Heart left ventricle (tissue), 16 donors: ENCODE measurements around the gene RAB5IF. TPM values are rescaled to one million over a fixed set of nuclear protein-coding genes. Genes with fewer than 3 reads are reported as not detected.

Experiments used
- ATAC-seq, 4 donors: fragments of 200-7000 bp; cut with Tn5 transposase; one replicate each; pipeline ENCODE4 v1.9.1; 2020 to 2022; ENCODE audit warnings: moderate library complexity in 4 of 4, mild to moderate bottlenecking in 3 of 4, moderate number of reproducible peaks in 1 of 4
- DNase-seq, 5 donors: peaks; one replicate each; pipeline ENCODE4 v3.0.0-alpha.2; 2020
- H3K27ac ChIP-seq, 12 donors: fragments of 200-600 bp; sonication (generic) in 4 of 12; one replicate each; pipeline versions ENCODE4 v1.5.0 to v1.8.0; 2016 to 2022; ENCODE audit warnings: mild to moderate bottlenecking in 2 of 12
- H3K27me3 ChIP-seq, 9 donors: fragments of 200-600 bp; sonication (generic) in 2 of 9; one replicate each; pipeline versions ENCODE4 v1.5.1 to v1.8.0; 2016 to 2022; ENCODE audit warnings: mild to moderate bottlenecking in 3 of 9
- H3K36me3 ChIP-seq, 9 donors: fragments of 200-600 bp; sonication (generic) in 2 of 9; one replicate each; pipeline versions ENCODE4 v1.5.0 to v1.8.0; 2018 to 2022; ENCODE audit warnings: mild to moderate bottlenecking in 2 of 9
- H3K4me1 ChIP-seq, 12 donors: fragments of 200-600 bp; sonication (generic) in 4 of 12; one replicate each; pipeline versions ENCODE4 v1.5.0 to v1.8.0; 2016 to 2022; ENCODE audit warnings: mild to moderate bottlenecking in 3 of 12
- H3K4me3 ChIP-seq, 12 donors: fragments of 200-600 bp; sonication (generic) in 4 of 12; one replicate each; pipeline versions ENCODE4 v1.5.0 to v1.8.0; 2017 to 2022; ENCODE audit warnings: mild to moderate bottlenecking in 9 of 12, moderate library complexity in 4 of 12
- H3K9me3 ChIP-seq, 12 donors: fragments of 200-600 bp; sonication (generic) in 4 of 12; one replicate each; pipeline versions ENCODE4 v1.5.0 to v1.8.0; 2016 to 2022; ENCODE audit warnings: mild to moderate bottlenecking in 1 of 12
- CTCF ChIP-seq, 12 donors: fragments of 200-600 bp; sonication (generic) in 4 of 12; IDR thresholded peaks; one replicate each; pipeline versions ENCODE4 v1.5.0 to v1.8.0; 2018 to 2022; ENCODE audit warnings: antibody characterized with exemption in 12 of 12, mild to moderate bottlenecking in 5 of 12
- POLR2A ChIP-seq, 2 donors: fragments of 450-650 bp; IDR thresholded peaks; one replicate each; pipeline ENCODE4 v1.6.1; 2017; ENCODE audit warnings: antibody characterized with exemption in 2 of 2, mild to moderate bottlenecking in 2 of 2, moderate library complexity in 2 of 2
- WGBS, 4 donors: extraction: QIAGEN DNeasy Blood & Tissue Kit in 2 of 4; methylation state at CpG; one replicate each; pipeline versions ENCODE4 v1.1.5 to v1.1.7; 2013 to 2018; 5-methylcytosine and 5-hydroxymethylcytosine counted together
- intact Hi-C, 10 donors: fragments of 100-400 bp; cut with DNase I; formaldehyde crosslinking; loops; one replicate each; pipeline versions ENCODE4 v1.11.1 to v1.14.2; 2022
- polyA plus RNA-seq, 2 donors: library from polyadenylated mRNA; stranded (reverse); fragments of 200-250 nt; gene quantifications; one replicate each; pipeline ENCODE4 v1.2.3, GENCODE V29; 2013
- total RNA-seq, 9 donors: library from RNA; depleted of rRNA in 2 of 9; stranded (reverse); fragments of >200 nt in 2 of 9; fragmentation: NEBNext Ultra II Directional in 3 of 9; extraction: Animal tissue kit (Norgen Biotek cat#: 25700) in 3 of 9; gene quantifications; one replicate each; pipeline versions ENCODE4 v1.1.0 to v1.2.4, GENCODE V29; 2016 to 2023
- donor health status: ischemic (EF 13 %, LVEDD 7.1; RV severe dilation, severe dysfunction).
- donor health status: healthy with polysubstance abuse.
- donor health status: DM: no; HTN: yes; CAD: no.
- donor health status: DM: no; HTN: no; CAD: no.
- donor health status: ischemic (EF 25% LVEDD 6.9; RV normal size, moderate dysfunction).
- donor health status: ischemic (EF 25% LVEDD 5.7; RV mildly dilated, moderate dysfunction).
- donor health status: healthy.
- donor health status: DM: yes; HTN: yes; CAD: no.
- donor health status: ischemic (EF 35%, LVEDD 5.7; RV mildly dilated, moderate dysfunction).
- donor health status: nonischemic (EF 11% LVEDD 7.7; RV severe dilation, severe dysfunction).
- donor health status: DM: yes; HTN: yes; CAD: no.
- donor health status: PGD.
- donor health status: ischemic (EF 29% LVEDD 5.4; RV normal size, mild dysfunction).
- donor health status: nonischemic (EF 23%, LVEDD 6.1; RV moderate dilation, normal function).

The RAB5IF gene
- total and polyA plus RNA-seq, 11 donors = 35.5 to 101 (median 63.1) TPM

- H3K4me3 ChIP-seq = no peak overlapping the region
- ATAC-seq = no peak
- intact Hi-C loops = no loop called here
- H3K27ac ChIP-seq = peak overlapping the region in 2 of 12 donors; percentile 91 to 93
- peaks cover 0 to 27% (median 21%) of the 10 kb centered on the region in 9 donors for H3K36me3 ChIP-seq
- H3K27me3 ChIP-seq = no peaks in the 10 kb centered on the region
- TF ChIP-seq POLR2A (IDR thresholded peaks at IDR 0.05) (no peak), CTCF (IDR thresholded peaks at IDR 0.05) (no peak)
- WGBS, 4 donors = 54 to 64% (median 59%) methylated on average over 1 of the region's 1 CpG
- H3K4me1 ChIP-seq = peaks cover 0 to 38% (median 25%) of the 10 kb centered on the region in 12 donors
- no peaks in the 10 kb centered on the region for H3K9me3 ChIP-seq
- DNase-seq = no peak
Observed at GRCh38 chr20:36576081-36576445, 29.5 kb upstream of the RAB5IF start.

- 95 to 97% (median 96%) methylated on average over 15 of the region's 15 CpGs for WGBS, 4 donors
Observed at GRCh38 chr20:36578356-36579041, 27.1 kb upstream of the RAB5IF start.

GRCh38 chr20:36579996-36580545 is 25.5 kb upstream of the RAB5IF start:
- intact Hi-C loops = loop anchor here in 1 of 10 donors (10.0 kb wide), 1 partner anchor 365 kb away; no protein-coding TSS in a partner anchor

More at GRCh38 chr20:36578356-36579041, 27.1 kb upstream of the RAB5IF start:
- Histone ChIP-seq H3K4me3 (no peak overlapping the region), H3K4me1 (peaks cover 0 to 26% (median 18%) of the 10 kb centered on the region in 12 donors), H3K36me3 (peaks cover 0 to 51% (median 42%) of the 10 kb centered on the region in 9 donors), H3K27ac (no peak overlapping the region), H3K27me3 (no peaks in the 10 kb centered on the region), H3K9me3 (no peaks in the 10 kb centered on the region)
- TF ChIP-seq POLR2A (IDR thresholded peaks at IDR 0.05) = no peak
- TF ChIP-seq CTCF (IDR thresholded peaks at IDR 0.05) = no peak
- no peak for ATAC-seq
- no peak for DNase-seq
- intact Hi-C loops = no loop called here

More at GRCh38 chr20:36579996-36580545, 25.5 kb upstream of the RAB5IF start:
- Histone ChIP-seq H3K27ac (no peak overlapping the region), H3K27me3 (no peaks in the 10 kb centered on the region), H3K36me3 (peaks cover 0 to 53% (median 42%) of the 10 kb centered on the region in 9 donors), H3K4me1 (peaks cover 0 to 19% (median 12%) of the 10 kb centered on the region in 12 donors), H3K4me3 (no peak overlapping the region), H3K9me3 (no peaks in the 10 kb centered on the region)
- no peak for DNase-seq
- no peak for ATAC-seq
- 78 to 91% (median 84%) methylated on average over 2 of the region's 2 CpGs for WGBS, 4 donors
- no peak for TF ChIP-seq CTCF (IDR thresholded peaks at IDR 0.05)
- no peak for TF ChIP-seq POLR2A (IDR thresholded peaks at IDR 0.05)
